ENCODE results near the gene BRD9.
"Not testable (repeated sequence)": the region's sequence is repeated elsewhere in the genome, so short reads cannot be mapped to it uniquely, and the experiment has no call there.

BRD9 gene

GRCh38 chr5:880816-881550, 11.6 kb downstream of the BRD9 start:
- Histone ChIP-seq H3K9ac (ENCODE audit: low read depth, low read length, poor library complexity) (no peak overlapping the region), H2BK5ac (ENCODE audit: low read length) (no peak overlapping the region), H3K23ac (ENCODE audit: low read depth, low read length, poor library complexity) (peak overlapping the region; percentile 31), H3K4ac (ENCODE audit: low read length) (no peak overlapping the region), H3K14ac (ENCODE audit: low read length) (no peak overlapping the region), H4K91ac (ENCODE audit: low read depth, low read length, poor library complexity) (no peak overlapping the region), H3K9me3 (replicated peaks in 1 of 2; ENCODE audit: control insufficient read depth in 2 of 2, insufficient read depth in 1 of 2, low read depth in 1 of 2, low read length in 2 of 2) (peaks cover 7 to 11% of the 10 kb centered on the region in 2 donors), H2BK120ac (ENCODE audit: low read depth, low read length) (no peak overlapping the region), H2AFZ (ENCODE audit: low read length) (no peak overlapping the region), H3K27ac (replicated peaks; ENCODE audit: low read length) (no peak overlapping the region), H3K4me1 (ENCODE audit: control insufficient read depth in 2 of 2, insufficient read depth in 1 of 2, low read depth in 1 of 2, low read length in 2 of 2) (no peaks in the 10 kb centered on the region), H3K18ac (ENCODE audit: low read length) (no peak overlapping the region), H2BK15ac (ENCODE audit: low read length) (no peak overlapping the region), H3K36me3 (replicated peaks in 1 of 2; ENCODE audit: control insufficient read depth in 2 of 2, insufficient read depth in 2 of 2, low read length in 2 of 2) (peaks cover 64 to 79% of the 10 kb centered on the region in 2 donors), H3K4me3 (ENCODE audit: low read length in 2 of 2) (no peak overlapping the region), H2BK12ac (ENCODE audit: low read length) (no peak overlapping the region), H4K8ac (ENCODE audit: low read depth, low read length) (no peak overlapping the region), H3K4me2 (ENCODE audit: insufficient read depth, low read length, poor library complexity, severe bottlenecking) (no peak overlapping the region), H2AK5ac (ENCODE audit: low read depth, low read length) (no peak overlapping the region), H3K27me3 (ENCODE audit: control insufficient read depth in 3 of 3, insufficient read depth in 3 of 3, low read depth in 1 of 3, low read length in 3 of 3) (no peaks in the 10 kb centered on the region), H3K79me1 (ENCODE audit: low read depth, low read length) (peaks cover 22% of the 10 kb centered on the region)
- no peak for DNase-seq (ENCODE audit: low spot score)
- no CpG with 5 or more reads among the region's 35 CpGs for WGBS, 2 donors (ENCODE audit: extremely low coverage in 2 of 2, insufficient read length in 2 of 2, insufficient replicate concordance in 1 of 2)

- H3K18ac ChIP-seq (ENCODE audit: low read length); H3K4me1 ChIP-seq (ENCODE audit: control insufficient read depth in 2 of 2, insufficient read depth in 1 of 2, low read depth in 1 of 2, low read length in 2 of 2); H4K91ac ChIP-seq (ENCODE audit: low read depth, low read length, poor library complexity); H3K4me2 ChIP-seq (ENCODE audit: insufficient read depth, low read length, poor library complexity, severe bottlenecking); H3K27me3 ChIP-seq (ENCODE audit: control insufficient read depth in 3 of 3, insufficient read depth in 3 of 3, low read depth in 1 of 3, low read length in 3 of 3); H3K4ac ChIP-seq (ENCODE audit: low read length); H3K9ac ChIP-seq (ENCODE audit: low read depth, low read length, poor library complexity); H2BK15ac ChIP-seq (ENCODE audit: low read length); H3K14ac ChIP-seq (ENCODE audit: low read length); H3K23ac ChIP-seq (ENCODE audit: low read depth, low read length, poor library complexity); DNase-seq (ENCODE audit: low spot score); H3K4me3 ChIP-seq (ENCODE audit: low read length in 2 of 2); H2AFZ ChIP-seq (ENCODE audit: low read length); H2BK120ac ChIP-seq (ENCODE audit: low read depth, low read length); H3K9me3 ChIP-seq (replicated peaks in 1 of 2; ENCODE audit: control insufficient read depth in 2 of 2, insufficient read depth in 1 of 2, low read depth in 1 of 2, low read length in 2 of 2); H2AK5ac ChIP-seq (ENCODE audit: low read depth, low read length); H4K8ac ChIP-seq (ENCODE audit: low read depth, low read length); H2BK12ac ChIP-seq (ENCODE audit: low read length); H2BK5ac ChIP-seq (ENCODE audit: low read length); H3K27ac ChIP-seq (replicated peaks; ENCODE audit: low read length): not testable (repeated sequence)
- peaks cover 23% of the 10 kb centered on the region for H3K79me1 ChIP-seq (ENCODE audit: low read depth, low read length)
- no CpG with 5 or more reads among the region's 8 CpGs for WGBS, 2 donors (ENCODE audit: extremely low coverage in 2 of 2, insufficient read length in 2 of 2, insufficient replicate concordance in 1 of 2)
- peaks cover 53 to 79% of the 10 kb centered on the region in 2 donors for H3K36me3 ChIP-seq (replicated peaks in 1 of 2; ENCODE audit: control insufficient read depth in 2 of 2, insufficient read depth in 2 of 2, low read length in 2 of 2)
Measured at GRCh38 chr5:878677-879076, 13.9 kb downstream of the BRD9 start.

GRCh38 chr5:878125-878524, 14.5 kb downstream of the BRD9 start:
- Histone ChIP-seq H4K91ac (ENCODE audit: low read depth, low read length, poor library complexity) (peak overlapping the region; percentile 64), H3K27me3 (ENCODE audit: control insufficient read depth in 3 of 3, insufficient read depth in 3 of 3, low read depth in 1 of 3, low read length in 3 of 3) (no peaks in the 10 kb centered on the region), H2BK12ac (ENCODE audit: low read length) (no peak overlapping the region), H2AFZ (ENCODE audit: low read length) (no peak overlapping the region), H4K8ac (ENCODE audit: low read depth, low read length) (no peak overlapping the region), H3K4me2 (ENCODE audit: insufficient read depth, low read length, poor library complexity, severe bottlenecking) (no peak overlapping the region), H2BK15ac (ENCODE audit: low read length) (no peak overlapping the region), H3K9me3 (replicated peaks in 1 of 2; ENCODE audit: control insufficient read depth in 2 of 2, insufficient read depth in 1 of 2, low read depth in 1 of 2, low read length in 2 of 2) (peaks cover 0 to 8% of the 10 kb centered on the region in 2 donors), H3K18ac (ENCODE audit: low read length) (no peak overlapping the region), H3K79me1 (ENCODE audit: low read depth, low read length) (peaks cover 24% of the 10 kb centered on the region), H3K27ac (replicated peaks; ENCODE audit: low read length) (no peak overlapping the region), H3K36me3 (replicated peaks in 1 of 2; ENCODE audit: control insufficient read depth in 2 of 2, insufficient read depth in 2 of 2, low read length in 2 of 2) (peaks cover 50 to 79% of the 10 kb centered on the region in 2 donors), H3K4ac (ENCODE audit: low read length) (no peak overlapping the region), H3K14ac (ENCODE audit: low read length) (no peak overlapping the region), H2BK120ac (ENCODE audit: low read depth, low read length) (no peak overlapping the region), H3K4me3 (ENCODE audit: low read length in 2 of 2) (no peak overlapping the region), H3K9ac (ENCODE audit: low read depth, low read length, poor library complexity) (peak overlapping the region; percentile 12), H3K4me1 (ENCODE audit: control insufficient read depth in 2 of 2, insufficient read depth in 1 of 2, low read depth in 1 of 2, low read length in 2 of 2) (peaks cover 0 to 4% of the 10 kb centered on the region in 2 donors), H2AK5ac (ENCODE audit: low read depth, low read length) (no peak overlapping the region), H2BK5ac (ENCODE audit: low read length) (no peak overlapping the region), H3K23ac (ENCODE audit: low read depth, low read length, poor library complexity) (no peak overlapping the region)
- no peak for DNase-seq (ENCODE audit: low spot score)
- WGBS, 2 donors (ENCODE audit: extremely low coverage in 2 of 2, insufficient read length in 2 of 2, insufficient replicate concordance in 1 of 2), result no CpG with 5 or more reads among the region's 15 CpGs

- Histone ChIP-seq H3K9ac (ENCODE audit: low read depth, low read length, poor library complexity) (no peak overlapping the region), H3K14ac (ENCODE audit: low read length) (no peak overlapping the region), H2BK5ac (ENCODE audit: low read length) (no peak overlapping the region), H3K23ac (ENCODE audit: low read depth, low read length, poor library complexity) (no peak overlapping the region), H2BK12ac (ENCODE audit: low read length) (no peak overlapping the region), H2BK15ac (ENCODE audit: low read length) (no peak overlapping the region), H2AFZ (ENCODE audit: low read length) (no peak overlapping the region), H2AK5ac (ENCODE audit: low read depth, low read length) (no peak overlapping the region), H3K4me1 (ENCODE audit: control insufficient read depth in 2 of 2, insufficient read depth in 1 of 2, low read depth in 1 of 2, low read length in 2 of 2) (peaks cover 0 to 4% of the 10 kb centered on the region in 2 donors), H4K91ac (ENCODE audit: low read depth, low read length, poor library complexity) (no peak overlapping the region), H3K27me3 (ENCODE audit: control insufficient read depth in 3 of 3, insufficient read depth in 3 of 3, low read depth in 1 of 3, low read length in 3 of 3) (no peaks in the 10 kb centered on the region), H3K4me2 (ENCODE audit: insufficient read depth, low read length, poor library complexity, severe bottlenecking) (no peak overlapping the region), H3K27ac (replicated peaks; ENCODE audit: low read length) (no peak overlapping the region), H3K79me1 (ENCODE audit: low read depth, low read length) (peaks cover 20% of the 10 kb centered on the region), H4K8ac (ENCODE audit: low read depth, low read length) (no peak overlapping the region), H3K18ac (ENCODE audit: low read length) (no peak overlapping the region), H3K9me3 (replicated peaks in 1 of 2; ENCODE audit: control insufficient read depth in 2 of 2, insufficient read depth in 1 of 2, low read depth in 1 of 2, low read length in 2 of 2) (peaks cover 0 to 3% of the 10 kb centered on the region in 2 donors), H3K4me3 (ENCODE audit: low read length in 2 of 2) (no peak overlapping the region), H3K36me3 (replicated peaks in 1 of 2; ENCODE audit: control insufficient read depth in 2 of 2, insufficient read depth in 2 of 2, low read length in 2 of 2) (peaks cover 45 to 79% of the 10 kb centered on the region in 2 donors), H3K4ac (ENCODE audit: low read length) (no peak overlapping the region), H2BK120ac (ENCODE audit: low read depth, low read length) (no peak overlapping the region)
- WGBS, 2 donors (ENCODE audit: extremely low coverage in 2 of 2, insufficient read length in 2 of 2, insufficient replicate concordance in 1 of 2), result no CpG with 5 or more reads among the region's 28 CpGs
- DNase-seq (ENCODE audit: low spot score), result no peak
Measured at GRCh38 chr5:876398-877365, 15.9 kb downstream of the BRD9 start.
